HG02973 (cell line): Measurements from ENCODE around the gene ING2.
"Not testable (repeated sequence)": the region's sequence is repeated elsewhere in the genome, so short reads cannot be mapped to it uniquely, and the experiment has no call there.

Source experiments
- ATAC-seq: cut with Tn5 transposase; IDR thresholded peaks from one replicate; pipeline ENCODE4 v1.9.1; 2021; ENCODE audit warnings: moderate library complexity; ENCODE audit not compliant: unreplicated experiment

Gene ING2, protein sequence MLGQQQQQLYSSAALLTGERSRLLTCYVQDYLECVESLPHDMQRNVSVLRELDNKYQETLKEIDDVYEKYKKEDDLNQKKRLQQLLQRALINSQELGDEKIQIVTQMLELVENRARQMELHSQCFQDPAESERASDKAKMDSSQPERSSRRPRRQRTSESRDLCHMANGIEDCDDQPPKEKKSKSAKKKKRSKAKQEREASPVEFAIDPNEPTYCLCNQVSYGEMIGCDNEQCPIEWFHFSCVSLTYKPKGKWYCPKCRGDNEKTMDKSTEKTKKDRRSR

DNA sequence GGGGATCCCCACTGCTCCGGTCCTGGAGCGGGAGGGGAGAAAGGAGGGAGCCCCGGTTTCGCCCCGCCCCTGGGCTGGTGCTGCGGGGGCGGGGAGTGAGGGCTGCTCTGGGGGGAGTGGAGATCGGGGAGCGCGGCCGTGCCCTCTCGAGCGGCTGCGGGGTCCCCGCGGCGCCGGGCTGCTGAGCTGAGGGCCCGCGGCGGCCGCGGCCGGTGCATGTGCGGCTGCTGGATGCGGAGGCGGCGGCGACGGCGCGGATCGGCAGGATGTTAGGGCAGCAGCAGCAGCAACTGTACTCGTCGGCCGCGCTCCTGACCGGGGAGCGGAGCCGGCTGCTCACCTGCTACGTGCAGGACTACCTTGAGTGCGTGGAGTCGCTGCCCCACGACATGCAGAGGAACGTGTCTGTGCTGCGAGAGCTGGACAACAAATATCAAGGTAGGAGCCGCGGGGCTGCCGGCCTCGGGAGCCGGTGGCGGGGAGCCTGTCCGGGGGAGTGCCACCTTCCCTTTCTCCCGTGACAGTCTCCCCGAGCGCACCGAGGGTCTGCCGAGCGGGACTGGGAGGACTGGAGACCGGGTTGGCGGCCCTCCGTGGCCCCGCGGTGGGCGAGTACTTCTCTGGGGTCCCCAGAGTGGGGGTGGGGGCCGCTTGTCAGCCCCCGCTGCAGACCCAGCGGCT is at the start of gene ING2:
TSS of gene ING2 (plus strand) at position 129 of the 681 bp plus-strand sequence. CDS start at position 267, 138 bp downstream.
- peak; percentile 40 for ATAC-seq

DNA sequence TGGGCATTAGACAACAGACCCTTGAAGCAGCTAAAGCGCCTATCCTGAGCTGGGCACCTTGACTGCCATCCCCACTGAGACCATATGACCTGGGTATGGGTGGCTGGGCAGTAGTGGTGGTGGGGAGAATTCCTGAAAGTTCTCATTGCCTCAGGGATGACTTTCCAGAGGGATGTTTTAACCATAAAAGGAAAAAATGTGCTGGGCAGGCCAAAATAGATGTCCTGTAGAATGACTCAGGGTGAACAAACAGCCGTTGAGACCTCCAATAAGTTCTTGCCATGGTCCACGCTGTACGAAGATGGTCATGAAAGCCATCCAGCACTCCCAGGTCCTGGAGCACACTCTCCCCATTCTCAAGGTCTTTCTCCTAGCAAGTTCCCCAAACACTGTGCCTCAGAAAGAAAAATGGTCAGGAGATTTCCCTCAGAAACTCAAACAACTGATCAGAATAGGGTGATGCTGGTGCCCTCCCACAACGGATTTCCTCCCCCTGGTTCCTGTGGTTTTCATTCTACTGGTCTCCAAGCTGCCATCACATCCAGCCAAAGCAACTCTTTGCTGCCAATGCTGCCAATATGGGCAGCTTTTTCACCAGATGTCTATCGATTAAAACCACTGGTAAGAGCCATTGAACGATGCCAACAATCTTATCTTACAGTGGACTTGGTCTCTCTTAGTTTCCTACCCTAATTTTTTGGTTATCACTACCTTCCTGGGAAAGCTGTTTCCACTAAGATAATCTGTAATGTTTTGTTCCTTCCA is 49.2 kb upstream of the ING2 start:
- ATAC-seq, result no peak

DNA sequence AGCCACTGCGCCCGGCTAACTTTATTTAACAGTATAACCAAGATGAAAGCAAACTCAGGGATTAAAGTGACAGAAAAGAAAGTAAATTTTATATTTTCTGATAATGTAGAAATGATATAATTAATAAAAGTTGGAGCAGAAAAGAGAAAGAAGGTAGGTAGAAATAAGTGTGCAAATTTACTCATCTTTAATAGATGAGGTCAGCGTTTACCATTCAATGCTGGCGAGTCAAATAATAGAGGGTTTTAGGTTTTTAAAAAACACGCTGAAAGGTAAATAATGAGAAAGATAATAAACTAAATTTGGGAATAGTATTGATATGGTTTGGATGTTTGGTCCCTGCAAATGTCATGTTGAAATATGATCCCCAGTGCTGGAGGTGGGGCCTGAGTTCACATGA is 46.9 kb upstream of the ING2 start:
- no peak for ATAC-seq

DNA sequence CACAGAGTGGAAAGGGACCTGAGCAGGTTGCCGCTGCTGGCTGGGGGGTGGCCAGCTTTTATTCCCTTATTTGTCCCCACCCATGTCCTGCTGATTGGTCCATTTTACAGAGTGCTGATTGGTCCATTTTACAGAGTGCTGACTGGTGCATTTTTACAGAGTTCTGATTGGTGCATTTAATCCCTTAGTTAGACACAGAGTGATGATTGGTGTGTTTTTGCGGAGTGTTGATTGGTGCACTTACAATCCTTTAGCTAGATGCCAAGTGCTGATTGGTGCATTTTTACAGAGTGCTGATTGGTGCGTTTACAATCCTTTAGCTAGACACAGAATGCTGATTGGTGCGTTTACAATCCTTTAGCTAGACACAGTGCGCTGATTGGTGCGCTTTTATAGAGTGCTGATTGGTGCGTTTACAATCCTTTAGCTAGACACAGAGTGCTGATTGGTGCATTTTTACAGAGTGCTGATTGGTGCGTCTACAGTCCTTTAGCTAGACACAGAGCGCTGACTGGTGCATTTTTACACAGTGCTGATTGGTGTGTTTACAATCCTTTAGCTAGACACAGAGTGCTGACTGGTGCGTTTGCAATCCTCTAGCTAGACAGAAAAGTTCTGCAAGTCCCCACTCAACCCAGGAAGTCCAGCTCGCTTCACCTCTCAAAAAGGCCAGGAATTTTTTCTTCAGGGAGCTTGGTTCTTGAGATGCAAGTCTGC is 40.8 kb upstream of the ING2 start:
- not testable (repeated sequence) for ATAC-seq

DNA sequence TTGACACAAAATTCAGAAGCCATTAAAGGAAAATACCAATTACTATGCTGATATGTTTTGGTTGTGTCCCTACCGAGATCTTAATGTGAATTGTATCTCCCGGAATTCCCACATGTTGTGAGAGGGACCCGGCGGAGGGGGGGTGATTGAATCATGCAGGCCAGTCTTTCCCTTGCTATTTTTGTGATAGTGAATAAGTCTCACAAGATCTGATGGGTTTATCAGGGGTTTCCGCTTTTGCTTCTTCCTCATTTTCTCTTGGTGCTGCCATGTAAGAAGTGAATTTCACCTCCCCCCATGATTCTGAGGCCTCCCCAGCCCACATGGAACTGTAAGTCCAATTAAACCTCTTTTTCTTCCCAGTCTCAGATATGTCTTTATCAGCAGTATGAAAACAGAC is 39.0 kb upstream of the ING2 start:
- not testable (repeated sequence) for ATAC-seq

DNA sequence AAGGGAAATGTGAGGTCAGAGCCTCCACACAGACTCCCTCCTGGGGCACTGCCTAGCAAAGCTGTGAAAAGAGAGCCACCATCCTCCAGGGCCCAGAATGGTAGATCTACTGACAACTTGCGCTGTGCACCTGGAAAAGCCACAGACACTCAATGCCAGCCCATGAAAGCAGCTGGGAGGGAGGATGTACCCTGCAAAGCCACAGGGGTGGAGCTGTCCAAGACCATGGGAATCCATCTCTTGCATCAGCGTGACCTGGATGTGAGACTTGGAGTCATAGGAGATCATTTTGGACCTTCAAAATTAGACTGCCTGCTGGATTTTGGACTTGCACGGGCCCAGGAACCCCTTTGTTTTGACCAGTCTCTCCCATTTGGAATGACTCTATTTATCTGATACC is 37.6 kb upstream of the ING2 start:
- no peak for ATAC-seq

DNA sequence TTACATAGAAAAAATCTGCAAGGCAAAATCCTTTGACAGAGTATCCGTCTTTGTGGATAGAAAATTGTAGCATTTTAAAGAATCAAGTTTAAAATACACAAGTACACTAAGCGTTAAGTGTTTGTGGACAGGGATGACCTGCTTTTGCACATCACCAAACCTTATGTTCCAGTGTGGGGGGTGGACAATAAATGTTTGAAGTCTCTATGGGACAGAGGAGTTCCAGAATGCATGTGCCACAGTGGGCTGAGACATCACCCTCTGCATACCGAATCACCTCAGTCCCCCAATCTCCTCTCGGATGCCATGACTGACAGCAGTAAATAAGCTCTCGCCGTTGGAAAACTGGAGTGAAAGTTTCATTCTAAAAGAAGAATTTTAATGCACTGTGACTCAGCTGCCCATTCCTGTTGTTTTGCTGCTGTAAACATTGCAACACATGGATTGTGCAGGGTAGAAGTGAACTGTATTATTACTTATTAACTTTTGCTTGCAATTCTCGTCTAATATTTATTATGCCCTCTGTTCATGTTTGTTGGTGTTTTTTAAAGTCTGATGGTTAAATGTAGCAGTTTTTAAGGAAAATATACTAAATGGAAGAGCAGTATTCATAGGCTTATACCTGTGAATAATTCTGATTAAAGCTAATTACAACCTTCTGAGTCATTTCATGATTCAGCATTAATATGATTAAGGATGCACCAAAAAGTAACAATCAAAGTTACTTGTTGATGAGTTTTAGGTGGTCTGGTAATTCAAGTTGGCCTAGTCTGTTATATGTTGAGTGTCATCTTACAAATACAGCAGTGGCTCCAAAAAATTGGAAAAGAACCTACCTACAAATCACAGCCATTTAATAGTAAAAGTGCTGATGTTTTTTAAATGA is 36.4 kb upstream of the ING2 start:
- no peak for ATAC-seq

DNA sequence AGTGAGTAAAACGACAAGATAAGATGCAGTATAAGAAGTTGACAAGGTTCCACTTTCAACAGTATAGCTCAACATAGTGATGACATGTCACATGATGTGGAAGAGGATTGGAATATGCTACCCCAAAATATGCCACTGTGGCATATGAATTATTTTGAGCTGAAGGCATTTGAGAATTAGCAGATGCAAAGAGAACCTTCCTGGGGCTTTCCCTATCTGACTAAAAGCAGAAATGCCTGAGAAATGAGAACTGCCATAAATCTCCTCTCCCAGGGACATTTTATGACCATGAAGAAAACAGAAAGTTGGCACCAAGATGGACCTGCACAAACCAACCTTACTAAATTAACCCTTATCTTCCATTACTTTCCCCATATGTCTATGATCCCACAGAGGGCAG is 35.6 kb upstream of the ING2 start:
- no peak for ATAC-seq

DNA sequence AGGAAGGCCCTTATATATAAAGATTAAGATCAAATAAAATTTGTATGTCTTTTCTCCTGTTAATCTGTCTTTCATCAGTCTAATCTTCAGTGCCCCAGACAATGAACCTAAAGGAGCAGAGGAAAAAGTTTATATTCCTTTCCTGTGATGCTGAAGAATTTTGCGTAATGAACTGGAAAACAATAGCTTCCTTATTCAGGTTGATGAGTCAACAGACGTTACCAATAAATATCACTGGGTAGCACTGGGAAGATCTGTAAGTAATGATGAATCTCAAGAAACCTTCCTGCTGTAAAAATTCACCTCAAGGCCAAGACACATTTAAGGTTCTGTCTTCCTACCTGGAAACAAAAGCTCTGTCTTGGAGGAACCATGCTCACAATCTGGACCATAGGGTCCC is 34.9 kb upstream of the ING2 start:
- ATAC-seq, result no peak

DNA sequence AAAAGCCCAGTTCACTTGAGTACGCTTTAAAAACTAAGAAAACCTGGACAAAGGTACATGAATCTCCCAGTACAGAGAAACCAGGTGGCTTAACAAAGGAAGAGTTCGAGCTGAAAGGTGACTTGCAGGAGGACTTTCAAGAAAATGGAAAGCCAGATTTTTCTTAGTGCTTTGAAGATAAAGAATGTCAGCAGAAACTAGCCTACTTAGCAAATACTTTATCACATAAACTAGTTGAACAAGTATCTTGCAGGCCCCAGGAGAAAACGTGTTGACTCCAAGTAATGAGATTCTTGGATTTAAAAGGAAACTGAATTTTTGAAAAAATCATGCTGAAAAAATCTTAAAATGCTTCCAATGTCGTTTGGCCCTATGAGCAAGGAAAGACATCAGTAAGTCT is 34.0 kb upstream of the ING2 start:
- ATAC-seq, result no peak

DNA sequence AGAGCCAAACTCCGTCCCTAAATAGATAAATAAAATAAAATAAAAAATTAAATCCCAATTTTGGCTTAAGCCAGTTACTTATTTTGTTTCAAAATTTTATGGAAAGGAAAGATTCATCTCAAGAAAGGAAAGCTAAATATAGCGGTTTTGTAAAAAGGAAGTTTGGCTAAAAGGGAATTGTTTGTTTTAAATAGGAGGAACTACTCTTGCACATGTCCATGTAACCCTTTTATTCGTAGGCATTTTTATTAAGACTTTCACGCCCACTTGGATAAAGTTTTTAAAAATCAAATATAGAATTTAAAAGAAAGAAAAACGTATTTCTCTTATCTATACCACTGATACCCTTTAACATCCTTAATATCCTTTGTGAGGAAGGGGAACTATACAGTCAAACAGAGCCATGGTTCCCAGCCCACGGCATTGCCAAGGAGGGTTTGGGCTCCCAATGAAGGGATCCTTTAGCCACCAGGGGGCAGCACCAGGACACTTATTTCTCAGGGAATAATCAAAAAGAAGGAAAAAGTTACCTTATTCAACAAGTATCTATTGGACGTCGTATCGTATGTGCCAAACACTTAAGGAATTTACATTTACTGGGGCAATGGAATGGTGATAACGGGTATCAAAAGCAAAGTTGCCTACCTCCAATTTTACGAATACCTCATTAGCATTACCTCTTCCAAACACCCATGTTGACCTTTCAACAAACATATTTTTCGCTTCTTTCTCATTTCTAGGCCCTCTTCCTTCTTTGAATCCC is 32.7 kb upstream of the ING2 start:
- peak; percentile 85 for ATAC-seq

DNA sequence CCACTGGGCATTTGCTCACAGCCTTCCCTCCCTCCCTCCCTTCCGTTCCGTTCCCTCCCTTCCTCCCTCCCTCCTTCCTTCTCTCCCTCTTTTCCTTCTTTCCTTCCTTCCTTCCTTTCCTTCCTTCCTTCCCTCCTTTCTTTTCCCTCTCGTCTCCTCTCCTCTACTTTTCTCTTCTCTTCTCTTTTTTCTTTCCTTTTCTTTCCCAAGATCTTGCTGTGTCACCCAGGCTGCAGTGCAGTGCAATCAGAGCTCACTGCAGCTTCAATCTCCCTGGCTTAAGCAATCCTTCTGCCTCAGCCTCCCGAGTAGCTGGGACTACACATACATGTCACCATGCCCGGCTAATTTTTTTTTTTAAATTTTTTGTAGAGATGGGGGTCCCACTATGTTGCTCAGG is 26.7 kb upstream of the ING2 start:
- ATAC-seq, result no peak

DNA sequence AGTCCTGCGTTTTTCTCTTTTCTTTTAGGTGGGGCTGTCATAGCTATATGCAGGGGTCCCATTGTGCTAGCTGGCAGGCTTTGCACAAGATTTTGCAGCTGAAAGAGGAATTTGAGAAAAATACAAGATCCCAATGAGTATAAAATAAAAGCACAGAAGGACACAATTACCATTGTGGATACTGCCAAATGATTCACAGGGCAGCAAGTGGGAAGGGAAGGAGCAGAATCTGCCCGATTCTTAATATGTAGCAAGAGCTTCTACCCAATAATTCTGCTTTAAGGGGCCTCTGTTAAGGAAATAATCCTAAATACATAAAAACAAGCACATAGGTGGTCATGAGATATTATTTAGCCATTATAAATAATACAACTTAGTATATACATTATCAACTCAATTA is 25.9 kb upstream of the ING2 start:
- ATAC-seq, result no peak

DNA sequence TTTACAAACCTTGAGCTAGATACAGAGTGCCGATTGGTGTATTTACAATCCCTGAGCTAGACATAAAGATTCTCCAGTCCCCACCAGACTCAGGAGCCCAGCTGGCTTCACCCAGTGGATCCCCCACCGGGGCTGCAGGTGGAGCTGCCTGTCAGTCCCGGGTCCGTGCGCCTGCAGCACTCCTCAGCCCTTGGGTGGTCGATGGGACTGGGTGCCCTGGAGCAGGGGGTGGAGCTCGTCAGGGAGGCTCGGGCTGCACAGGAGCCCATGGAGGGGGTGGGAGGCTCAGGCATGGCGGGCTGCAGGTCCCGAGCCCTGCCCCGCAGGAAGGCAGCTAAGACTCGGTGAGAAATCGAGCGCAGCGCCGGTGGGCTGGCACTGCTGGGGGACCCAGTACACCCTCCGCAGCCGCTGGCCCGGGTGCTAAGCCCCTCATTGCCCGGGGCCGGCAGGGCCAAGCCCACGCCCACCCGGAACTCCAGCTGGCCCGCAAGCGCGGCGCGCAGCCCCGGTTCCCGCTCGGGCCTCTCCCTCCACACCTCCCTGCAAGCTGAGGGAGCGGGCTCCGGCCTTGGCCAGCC is 22.3 kb upstream of the ING2 start:
- ATAC-seq, result not testable (repeated sequence)

DNA sequence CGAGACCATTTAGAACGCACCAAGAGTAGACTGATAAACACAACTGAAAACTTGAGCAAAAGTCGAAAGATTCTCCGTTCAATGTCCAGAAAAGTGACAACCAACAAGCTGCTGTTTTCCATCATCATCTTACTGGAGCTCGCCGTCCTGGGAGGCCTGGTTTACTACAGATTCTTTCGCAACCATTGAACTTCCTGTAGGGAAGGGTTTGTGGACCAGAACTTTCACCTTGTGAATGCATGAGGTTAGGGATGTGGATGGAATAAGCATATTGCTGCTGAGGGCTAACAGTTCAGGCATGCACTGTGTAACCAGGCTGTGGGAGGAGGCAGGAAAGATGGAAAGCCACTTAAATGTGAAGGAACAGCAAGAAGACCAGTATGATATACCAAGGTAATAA is 20.9 kb upstream of the ING2 start:
- no peak for ATAC-seq

DNA sequence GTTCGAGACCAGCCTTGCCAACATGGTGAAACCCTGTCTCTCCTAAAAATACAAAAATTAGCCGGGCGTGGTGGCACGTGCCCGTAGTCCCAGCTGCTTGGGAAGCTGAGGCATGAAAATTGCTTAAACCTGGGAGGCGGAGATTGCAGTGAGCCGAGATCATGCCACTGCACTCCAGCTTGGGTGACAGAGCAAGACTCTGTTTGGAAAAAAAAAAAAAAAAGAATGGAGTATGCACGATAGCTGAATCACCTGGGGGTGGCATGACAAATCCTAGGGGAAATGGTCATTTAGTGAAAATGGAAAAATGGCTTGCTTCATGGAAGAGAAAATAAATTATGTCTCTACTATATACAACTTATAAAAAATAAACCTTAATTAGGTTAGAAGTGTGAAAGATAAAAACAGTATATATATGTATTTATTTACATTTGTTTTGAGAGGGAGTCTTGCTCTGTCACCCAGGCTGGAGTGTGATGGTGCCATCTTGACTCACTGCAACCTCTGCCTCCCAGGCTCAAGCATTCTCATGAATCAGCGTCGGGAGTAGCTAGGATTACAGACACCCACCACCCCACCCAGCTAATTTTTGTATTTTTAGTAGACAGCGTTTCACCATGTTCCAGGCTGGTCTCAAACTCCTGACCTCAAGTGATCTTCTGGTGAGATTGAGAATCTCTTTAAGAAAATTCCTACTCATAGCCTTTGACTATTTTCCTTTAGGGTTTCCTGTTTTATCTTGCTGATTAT is 19.3 kb upstream of the ING2 start:
- ATAC-seq, result no peak

DNA sequence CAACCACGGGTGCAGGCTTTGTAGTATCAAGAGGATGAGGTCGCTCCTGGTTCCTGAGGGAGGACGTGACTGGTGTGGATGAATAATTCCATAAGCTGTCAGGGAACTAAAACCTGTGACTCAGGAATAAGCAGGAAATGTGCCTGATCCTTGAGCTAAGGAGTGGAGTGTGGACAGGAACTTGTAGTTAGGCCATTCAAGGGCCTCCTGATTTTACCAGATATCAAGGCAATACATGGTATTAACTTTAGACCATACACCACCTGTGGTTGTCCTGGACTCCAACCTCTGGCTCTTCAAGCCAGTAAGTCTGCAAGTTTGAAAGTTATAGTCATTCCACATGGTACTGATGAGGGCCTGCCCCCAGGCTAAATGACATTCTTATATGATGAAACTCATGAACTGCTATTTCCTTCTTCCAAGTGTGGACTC is 12.1 kb upstream of the ING2 start:
- ATAC-seq, result no peak

DNA sequence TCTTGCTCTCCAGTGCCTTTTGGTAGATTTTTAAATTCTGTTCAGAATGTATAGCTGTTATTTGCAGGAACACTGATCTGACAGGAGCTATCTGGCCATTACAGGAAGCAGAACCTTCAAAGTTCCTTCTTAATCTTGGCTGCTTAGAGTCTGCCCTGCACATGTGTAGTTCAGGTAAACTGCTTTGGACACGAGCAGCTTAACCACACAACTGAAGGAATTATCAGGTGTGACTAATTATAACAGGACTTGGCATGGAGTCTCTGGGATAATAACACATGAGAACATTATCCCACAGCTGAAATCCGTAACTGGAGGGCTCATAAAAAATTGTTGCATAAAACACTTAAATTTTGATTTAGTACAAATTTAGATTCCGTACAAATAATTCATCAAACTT is 11.6 kb upstream of the ING2 start:
- ATAC-seq, result no peak

DNA sequence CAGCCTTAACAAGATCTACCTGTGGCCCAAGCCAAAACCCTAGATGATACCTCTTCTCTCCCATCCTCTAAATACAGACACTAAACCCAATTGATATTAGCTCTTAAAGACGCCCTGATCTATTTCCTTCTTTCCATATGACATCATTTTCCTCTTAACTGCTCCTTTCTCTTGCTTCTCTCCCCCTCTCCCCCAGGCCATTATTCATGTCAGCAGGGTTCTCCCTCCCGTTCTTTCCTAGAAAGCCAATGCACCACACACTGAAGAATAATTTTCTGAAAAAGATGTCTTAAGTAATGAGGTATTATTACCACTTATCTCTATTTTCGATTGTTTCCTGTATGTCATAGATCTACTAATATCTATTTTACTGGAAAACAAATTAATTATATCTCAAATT is 9.7 kb upstream of the ING2 start:
- ATAC-seq, result no peak
